ENCODE measurements around the gene TBCK. TPM values are rescaled to one million over a fixed set of nuclear protein-coding genes. Genes with fewer than 3 reads are reported as not detected.

TBCK gene
- total and polyA plus RNA-seq, 2 donors (not counting 1 experiment from before 2014, with no cell fraction given): 17.5 to 86.1 TPM

- H3K4me2 ChIP-seq (replicated peaks; ENCODE audit: low read depth, low read length, poor library complexity, severe bottlenecking): no peak overlapping the region
- no CpG with 5 or more reads among the region's 2 CpGs for WGBS (ENCODE audit: insufficient coverage)
- peaks cover 18% of the 10 kb centered on the region for H3K9me3 Mint-ChIP-seq (ENCODE audit: insufficient read depth)
- H3K4me3 Mint-ChIP-seq: no peak overlapping the region
- no peaks in the 10 kb centered on the region for H4K20me1 ChIP-seq (ENCODE audit: control insufficient read depth, insufficient read depth, low read length, poor library complexity, severe bottlenecking)
- ChIA-PET POLR2A (no interaction called here), CTCF (no interaction called here)
- no peak overlapping the region for H3K27ac ChIP-seq (ENCODE audit: low read length in 2 of 2)
- no peak overlapping the region for H2AFZ ChIP-seq (ENCODE audit: insufficient read depth, low read depth, low read length, poor library complexity, severe bottlenecking)
- H3K79me2 ChIP-seq (ENCODE audit: control insufficient read depth, insufficient read depth, low read length): no peaks in the 10 kb centered on the region
- H3K4me1 Mint-ChIP-seq: no peaks in the 10 kb centered on the region
- TF ChIP-seq EZH2 (IDR thresholded peaks at IDR 0.05; ENCODE audit: borderline replicate concordance, insufficient read depth, low read depth, low read length, poor library complexity, severe bottlenecking): no peak
- no peak for TF ChIP-seq CTCF (IDR thresholded peaks at IDR 0.05)
- no peak overlapping the region for H3K9ac ChIP-seq (ENCODE audit: low read length)
- no peaks in the 10 kb centered on the region for H3K27me3 Mint-ChIP-seq
- DNase-seq (no peak), ATAC-seq (ENCODE audit: low read depth) (no peak)
- peaks cover 0 to 6% (median 4%) of the 10 kb centered on the region in 3 donors for H3K9me3 ChIP-seq (ENCODE audit: control extremely low read depth in 1 of 3, control insufficient read depth in 2 of 3, insufficient read depth in 1 of 3, low read length in 2 of 3)
- H3K27ac Mint-ChIP-seq: no peak overlapping the region
- H3K4me3 ChIP-seq (ENCODE audit: control extremely low read depth in 1 of 5, extremely low read depth in 1 of 5, insufficient read depth in 1 of 5, low read depth in 2 of 5, low read length in 4 of 5): no peak overlapping the region
- intact Hi-C loops (cut with micrococcal nuclease): no loop called here
- no peaks in the 10 kb centered on the region for H3K4me1 ChIP-seq (ENCODE audit: control insufficient read depth in 2 of 2, insufficient read depth in 2 of 2, low read length in 2 of 2)
- H3K27me3 ChIP-seq (replicated peaks in 1 of 4; ENCODE audit: control extremely low read depth in 1 of 4, control insufficient read depth in 3 of 4, insufficient read depth in 4 of 4, low read length in 3 of 4): no peaks in the 10 kb centered on the region
- H3K36me3 ChIP-seq (replicated peaks in 1 of 2; ENCODE audit: control extremely low read depth in 1 of 2, control insufficient read depth in 1 of 2, extremely low read depth in 1 of 2, insufficient read depth in 2 of 2, low read length in 1 of 2): no peaks in the 10 kb centered on the region
These were observed 305.2 kb downstream of the TBCK start for GRCh38 chr4:106010761-106011160.

- no peaks in the 10 kb centered on the region for H3K27me3 Mint-ChIP-seq
- no peaks in the 10 kb centered on the region for H3K9me3 ChIP-seq (ENCODE audit: control extremely low read depth in 1 of 3, control insufficient read depth in 2 of 3, insufficient read depth in 1 of 3, low read length in 2 of 3)
- intact Hi-C loops (cut with micrococcal nuclease): no loop called here
- H3K36me3 ChIP-seq (replicated peaks in 1 of 2; ENCODE audit: control extremely low read depth in 1 of 2, control insufficient read depth in 1 of 2, extremely low read depth in 1 of 2, insufficient read depth in 2 of 2, low read length in 1 of 2): no peaks in the 10 kb centered on the region
- H3K4me2 ChIP-seq (replicated peaks; ENCODE audit: low read depth, low read length, poor library complexity, severe bottlenecking): no peak overlapping the region
- no peak overlapping the region for H3K9ac ChIP-seq (ENCODE audit: low read length)
- H3K4me1 Mint-ChIP-seq: no peaks in the 10 kb centered on the region
- no peaks in the 10 kb centered on the region for H4K20me1 ChIP-seq (ENCODE audit: control insufficient read depth, insufficient read depth, low read length, poor library complexity, severe bottlenecking)
- WGBS (ENCODE audit: insufficient coverage): 100% methylated on average over 1 of the region's 2 CpGs
- H3K4me1 ChIP-seq (ENCODE audit: control insufficient read depth in 2 of 2, insufficient read depth in 2 of 2, low read length in 2 of 2): no peaks in the 10 kb centered on the region
- no peaks in the 10 kb centered on the region for H3K9me3 Mint-ChIP-seq (ENCODE audit: insufficient read depth)
- no peak overlapping the region for H2AFZ ChIP-seq (ENCODE audit: insufficient read depth, low read depth, low read length, poor library complexity, severe bottlenecking)
- H3K27ac Mint-ChIP-seq: no peak overlapping the region
- H3K4me3 ChIP-seq (ENCODE audit: control extremely low read depth in 1 of 5, extremely low read depth in 1 of 5, insufficient read depth in 1 of 5, low read depth in 2 of 5, low read length in 4 of 5): no peak overlapping the region
- no peak overlapping the region for H3K4me3 Mint-ChIP-seq
- DNase-seq: no peak
- no peaks in the 10 kb centered on the region for H3K27me3 ChIP-seq (replicated peaks in 1 of 4; ENCODE audit: control extremely low read depth in 1 of 4, control insufficient read depth in 3 of 4, insufficient read depth in 4 of 4, low read length in 3 of 4)
- ATAC-seq (ENCODE audit: low read depth): no peak
- H3K27ac ChIP-seq (ENCODE audit: low read length in 2 of 2): no peak overlapping the region
- ChIA-PET POLR2A (no interaction called here), CTCF (no interaction called here)
- H3K79me2 ChIP-seq (ENCODE audit: control insufficient read depth, insufficient read depth, low read length): no peaks in the 10 kb centered on the region
- TF ChIP-seq EZH2 (IDR thresholded peaks at IDR 0.05; ENCODE audit: borderline replicate concordance, insufficient read depth, low read depth, low read length, poor library complexity, severe bottlenecking): no peak
- TF ChIP-seq CTCF (IDR thresholded peaks at IDR 0.05): no peak
These were observed 313.0 kb downstream of the TBCK start for GRCh38 chr4:106002994-106003393.

All from B cell (primary cell).